T-helper 22 cell (primary cell): ENCODE results near the gene PARP14.
A peak's percentile ranks its signal among the peaks of the same experiment; 100 is the strongest.
"Not testable (repeated sequence)": the region's sequence is repeated elsewhere in the genome, so short reads cannot be mapped to it uniquely, and the experiment has no call there.

ENCODE experiments used
- DNase-seq: peaks from one replicate; pipeline ENCODE4 v3.0.0-alpha.2; 2020; ENCODE audit warnings: low read depth

The PARP14 gene, protein sequence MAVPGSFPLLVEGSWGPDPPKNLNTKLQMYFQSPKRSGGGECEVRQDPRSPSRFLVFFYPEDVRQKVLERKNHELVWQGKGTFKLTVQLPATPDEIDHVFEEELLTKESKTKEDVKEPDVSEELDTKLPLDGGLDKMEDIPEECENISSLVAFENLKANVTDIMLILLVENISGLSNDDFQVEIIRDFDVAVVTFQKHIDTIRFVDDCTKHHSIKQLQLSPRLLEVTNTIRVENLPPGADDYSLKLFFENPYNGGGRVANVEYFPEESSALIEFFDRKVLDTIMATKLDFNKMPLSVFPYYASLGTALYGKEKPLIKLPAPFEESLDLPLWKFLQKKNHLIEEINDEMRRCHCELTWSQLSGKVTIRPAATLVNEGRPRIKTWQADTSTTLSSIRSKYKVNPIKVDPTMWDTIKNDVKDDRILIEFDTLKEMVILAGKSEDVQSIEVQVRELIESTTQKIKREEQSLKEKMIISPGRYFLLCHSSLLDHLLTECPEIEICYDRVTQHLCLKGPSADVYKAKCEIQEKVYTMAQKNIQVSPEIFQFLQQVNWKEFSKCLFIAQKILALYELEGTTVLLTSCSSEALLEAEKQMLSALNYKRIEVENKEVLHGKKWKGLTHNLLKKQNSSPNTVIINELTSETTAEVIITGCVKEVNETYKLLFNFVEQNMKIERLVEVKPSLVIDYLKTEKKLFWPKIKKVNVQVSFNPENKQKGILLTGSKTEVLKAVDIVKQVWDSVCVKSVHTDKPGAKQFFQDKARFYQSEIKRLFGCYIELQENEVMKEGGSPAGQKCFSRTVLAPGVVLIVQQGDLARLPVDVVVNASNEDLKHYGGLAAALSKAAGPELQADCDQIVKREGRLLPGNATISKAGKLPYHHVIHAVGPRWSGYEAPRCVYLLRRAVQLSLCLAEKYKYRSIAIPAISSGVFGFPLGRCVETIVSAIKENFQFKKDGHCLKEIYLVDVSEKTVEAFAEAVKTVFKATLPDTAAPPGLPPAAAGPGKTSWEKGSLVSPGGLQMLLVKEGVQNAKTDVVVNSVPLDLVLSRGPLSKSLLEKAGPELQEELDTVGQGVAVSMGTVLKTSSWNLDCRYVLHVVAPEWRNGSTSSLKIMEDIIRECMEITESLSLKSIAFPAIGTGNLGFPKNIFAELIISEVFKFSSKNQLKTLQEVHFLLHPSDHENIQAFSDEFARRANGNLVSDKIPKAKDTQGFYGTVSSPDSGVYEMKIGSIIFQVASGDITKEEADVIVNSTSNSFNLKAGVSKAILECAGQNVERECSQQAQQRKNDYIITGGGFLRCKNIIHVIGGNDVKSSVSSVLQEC (N-terminal part only)

DNA sequence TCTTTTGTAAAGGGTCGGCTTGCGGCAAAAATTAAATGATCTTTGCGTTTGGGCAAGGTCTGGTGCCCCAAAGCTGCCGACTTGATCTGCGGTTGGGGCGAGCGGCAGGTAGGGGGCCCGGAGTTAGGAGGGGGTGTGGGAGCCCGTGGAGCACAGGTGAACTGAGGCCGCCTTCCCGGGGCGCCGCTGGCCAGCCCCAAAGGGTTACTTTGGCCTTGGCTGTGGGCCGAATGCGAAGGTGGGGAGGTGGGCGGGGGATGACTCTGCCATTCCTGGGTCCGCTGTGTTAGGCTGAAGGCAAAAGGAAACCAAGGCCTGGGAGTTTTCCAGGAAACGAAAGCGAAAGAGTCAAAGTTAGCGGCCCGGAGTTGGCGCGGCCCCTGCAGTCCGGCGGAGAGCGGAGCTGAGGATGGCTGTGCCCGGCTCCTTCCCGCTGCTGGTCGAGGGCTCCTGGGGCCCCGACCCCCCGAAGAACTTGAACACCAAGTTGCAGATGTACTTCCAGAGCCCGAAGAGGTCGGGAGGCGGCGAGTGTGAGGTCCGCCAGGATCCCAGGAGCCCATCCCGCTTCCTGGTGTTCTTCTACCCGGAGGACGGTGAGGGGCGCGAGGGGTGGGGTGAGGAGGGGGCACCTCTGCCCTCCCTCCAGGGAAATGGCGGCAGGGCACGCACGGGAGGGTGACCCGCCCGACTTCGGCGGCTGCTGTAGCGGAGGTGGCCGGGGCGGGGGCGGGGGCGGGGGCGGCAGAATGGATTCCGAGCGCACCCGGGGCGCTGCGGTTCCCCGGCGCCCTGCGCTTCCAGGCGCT lies at the start of gene PARP14:
Gene PARP14 (plus strand): TSS at position 365 of the 809 bp plus-strand sequence. CDS start 45 bp downstream, at position 410.
- peak; percentile 49 for DNase-seq

DNA sequence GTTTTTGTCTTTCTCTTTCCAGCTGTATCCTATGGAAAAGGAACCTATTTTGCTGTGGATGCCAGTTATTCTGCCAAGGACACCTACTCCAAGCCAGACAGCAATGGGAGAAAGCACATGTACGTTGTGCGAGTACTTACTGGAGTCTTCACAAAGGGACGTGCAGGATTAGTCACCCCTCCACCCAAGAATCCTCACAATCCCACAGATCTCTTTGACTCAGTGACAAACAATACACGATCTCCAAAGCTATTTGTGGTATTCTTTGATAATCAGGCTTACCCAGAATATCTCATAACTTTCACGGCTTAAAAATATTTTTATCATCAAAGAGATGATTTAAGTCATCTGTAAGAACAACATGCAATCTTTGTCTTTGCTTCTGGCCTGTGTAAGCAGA lies 44.9 kb upstream of the PARP14 start:
- no peak for DNase-seq

DNA sequence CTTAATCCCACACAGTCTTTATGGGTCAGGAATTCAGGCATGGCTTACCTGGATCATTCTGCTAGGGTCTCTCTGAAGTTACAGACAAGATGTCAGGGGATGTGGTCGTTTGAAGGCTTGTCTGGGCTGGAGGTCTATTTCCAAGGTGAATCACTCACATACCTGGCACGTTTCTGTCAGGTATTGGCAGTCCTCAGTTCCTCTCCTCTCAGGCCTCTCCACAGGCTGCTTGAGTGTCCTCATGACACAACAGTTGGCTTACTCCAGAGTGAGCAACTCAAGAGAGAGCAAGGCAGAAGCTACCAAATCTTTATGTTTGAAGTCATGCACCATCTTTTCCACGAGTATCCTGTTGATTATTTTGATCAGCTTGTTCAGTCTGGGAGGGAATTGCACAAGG lies 43.9 kb upstream of the PARP14 start:
- no peak for DNase-seq

DNA sequence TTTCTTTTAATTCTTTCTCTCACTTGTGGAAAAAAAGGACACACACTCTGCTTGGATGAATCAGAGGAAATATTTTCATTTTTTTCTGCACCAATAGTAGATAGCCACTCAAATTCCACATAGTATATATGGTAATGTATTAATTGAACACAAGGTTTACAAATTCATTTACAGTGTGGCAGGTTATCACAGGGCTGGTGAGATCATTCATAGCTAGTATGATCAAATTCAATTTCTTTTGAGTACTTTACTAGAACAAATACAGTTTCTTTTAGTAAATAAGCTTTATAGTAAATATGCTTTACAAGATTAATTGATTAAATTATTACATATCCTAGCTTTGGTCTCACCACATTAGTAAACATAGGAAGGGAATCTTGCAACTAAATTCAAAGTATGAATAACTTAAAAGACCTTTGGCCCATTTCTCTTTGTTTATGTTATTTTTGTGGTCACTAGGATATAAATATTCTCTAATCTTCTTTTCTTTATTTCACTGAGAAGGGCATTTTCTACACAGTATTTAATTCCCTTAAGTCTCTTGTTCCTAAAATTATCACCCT lies 40.1 kb upstream of the PARP14 start:
- DNase-seq: no peak

DNA sequence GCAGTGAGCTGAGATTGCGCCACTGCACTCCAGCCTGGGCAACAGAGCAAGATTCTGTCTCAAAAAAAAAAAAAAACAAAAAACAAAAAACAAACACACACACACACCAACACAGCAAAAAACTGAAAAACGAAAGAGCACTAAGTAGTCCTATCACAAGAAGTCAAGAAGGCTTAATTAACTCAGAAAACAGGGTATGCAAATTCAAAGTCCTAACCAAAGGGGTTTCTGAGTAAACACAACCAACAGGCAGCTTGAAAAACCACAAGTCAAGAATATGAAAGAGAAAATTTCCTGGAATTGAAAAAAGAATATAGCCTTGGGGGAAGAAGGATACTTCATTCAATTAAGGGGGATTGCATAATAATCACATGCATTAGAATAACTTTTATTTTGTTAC lies 37.7 kb upstream of the PARP14 start:
- no peak for DNase-seq

DNA sequence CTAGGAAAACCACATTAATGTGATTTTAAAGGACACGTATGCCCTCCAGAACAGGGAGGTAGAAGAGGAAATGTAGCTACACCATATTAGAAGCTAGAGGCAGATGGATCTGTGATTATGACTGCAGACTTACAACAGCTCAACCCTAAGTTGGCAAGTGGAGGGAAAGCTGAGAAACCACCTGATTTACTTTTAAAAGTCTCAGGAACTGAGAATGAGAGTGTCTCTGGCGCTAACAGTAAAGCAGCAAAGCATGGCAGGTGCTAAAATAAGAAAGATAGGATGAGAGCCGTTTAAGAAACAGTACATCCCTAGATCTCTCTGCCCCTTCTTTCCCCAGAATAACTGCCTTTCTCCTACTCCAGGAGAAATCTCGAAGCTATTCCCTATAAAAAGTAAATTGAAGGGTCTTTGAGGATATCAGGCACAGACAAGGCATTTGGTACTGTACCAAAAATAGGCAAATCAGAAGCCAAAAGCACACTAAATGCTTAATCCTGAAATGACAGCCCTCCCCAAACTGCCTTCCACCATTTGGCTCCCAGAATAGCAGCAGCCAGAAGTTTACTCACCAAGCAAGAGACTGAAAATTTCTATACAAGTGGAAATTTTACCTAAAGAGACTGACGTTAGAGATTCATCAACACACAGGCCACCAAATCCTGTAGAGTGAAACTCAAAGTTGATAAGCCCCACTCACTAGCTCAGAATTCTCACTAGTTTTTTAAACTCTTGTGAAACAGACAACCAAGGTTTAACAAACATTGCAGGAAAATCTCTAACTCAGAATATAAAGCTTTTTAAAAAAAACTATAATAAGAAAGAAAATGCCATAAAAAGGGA lies 34.3 kb upstream of the PARP14 start:
- no peak for DNase-seq

DNA sequence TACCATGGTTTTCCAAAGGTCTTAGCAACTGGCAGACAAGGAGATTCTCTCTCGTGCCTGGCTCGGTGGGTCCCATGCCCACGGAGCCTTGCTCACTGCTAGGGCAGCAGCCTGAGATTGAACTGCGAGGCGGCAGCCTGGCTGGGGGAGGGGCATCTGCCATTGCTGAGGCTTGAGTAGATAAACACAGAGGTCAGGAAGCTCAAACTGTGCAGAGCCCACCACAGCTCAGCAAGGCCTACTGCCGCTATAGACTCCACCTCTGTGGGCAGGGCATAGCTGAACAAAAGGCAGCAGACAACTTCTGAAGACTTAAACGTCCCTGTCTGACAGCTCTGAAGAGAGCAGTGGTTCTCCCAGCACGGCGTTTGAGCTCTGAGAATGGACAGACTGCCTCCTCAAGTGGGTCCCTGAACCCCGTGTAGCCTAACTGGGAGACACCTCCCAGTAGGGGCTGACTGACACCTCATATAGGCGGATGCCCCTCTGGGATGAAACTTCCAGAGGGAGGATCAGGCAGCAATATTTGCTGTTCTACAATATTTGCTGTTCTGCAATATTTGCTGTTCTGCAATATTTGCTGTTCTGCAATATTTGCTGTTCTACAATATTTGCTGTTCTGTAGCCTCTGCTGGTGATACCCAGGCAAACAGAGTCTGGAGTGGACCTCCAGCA lies 29.3 kb upstream of the PARP14 start:
- not testable (repeated sequence) for DNase-seq

DNA sequence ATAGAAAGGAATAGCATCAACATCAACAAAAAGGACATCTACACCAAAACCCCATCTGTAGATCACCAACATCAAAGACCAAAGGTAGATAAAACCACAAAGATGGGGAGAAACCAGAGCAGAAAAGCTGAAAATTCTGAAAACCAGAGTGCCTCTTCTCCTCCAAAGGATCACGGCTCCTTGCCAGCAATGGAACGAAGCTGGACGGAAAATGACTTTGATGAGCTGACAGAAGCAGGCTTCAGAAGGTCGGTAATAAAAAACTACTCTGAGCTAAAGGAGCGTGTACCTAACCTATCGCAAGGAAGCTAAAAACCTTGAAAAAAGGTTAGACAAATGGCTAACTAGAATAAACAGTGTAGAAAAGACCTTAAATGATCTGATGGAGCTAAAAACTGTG lies 28.7 kb upstream of the PARP14 start:
- not testable (repeated sequence) for DNase-seq

DNA sequence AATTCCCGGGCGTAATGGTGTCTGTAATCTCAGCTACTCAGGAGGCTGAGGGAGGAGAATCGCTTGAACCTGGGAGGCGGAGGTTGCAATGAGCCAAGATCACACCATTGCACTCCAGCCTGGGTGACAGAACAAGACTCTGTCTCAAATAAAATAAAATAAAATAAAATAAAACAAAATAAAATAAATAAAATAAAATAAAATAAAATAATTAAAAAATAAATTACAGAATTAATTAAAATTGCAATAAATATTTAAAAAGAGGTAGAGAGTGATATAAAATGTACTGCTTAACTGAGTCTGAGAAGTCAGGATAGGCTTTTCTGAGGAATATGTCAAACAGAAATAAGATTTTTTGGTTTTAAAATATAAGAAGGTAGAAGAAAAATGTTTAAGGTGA lies 22.3 kb upstream of the PARP14 start:
- DNase-seq: not testable (repeated sequence)

DNA sequence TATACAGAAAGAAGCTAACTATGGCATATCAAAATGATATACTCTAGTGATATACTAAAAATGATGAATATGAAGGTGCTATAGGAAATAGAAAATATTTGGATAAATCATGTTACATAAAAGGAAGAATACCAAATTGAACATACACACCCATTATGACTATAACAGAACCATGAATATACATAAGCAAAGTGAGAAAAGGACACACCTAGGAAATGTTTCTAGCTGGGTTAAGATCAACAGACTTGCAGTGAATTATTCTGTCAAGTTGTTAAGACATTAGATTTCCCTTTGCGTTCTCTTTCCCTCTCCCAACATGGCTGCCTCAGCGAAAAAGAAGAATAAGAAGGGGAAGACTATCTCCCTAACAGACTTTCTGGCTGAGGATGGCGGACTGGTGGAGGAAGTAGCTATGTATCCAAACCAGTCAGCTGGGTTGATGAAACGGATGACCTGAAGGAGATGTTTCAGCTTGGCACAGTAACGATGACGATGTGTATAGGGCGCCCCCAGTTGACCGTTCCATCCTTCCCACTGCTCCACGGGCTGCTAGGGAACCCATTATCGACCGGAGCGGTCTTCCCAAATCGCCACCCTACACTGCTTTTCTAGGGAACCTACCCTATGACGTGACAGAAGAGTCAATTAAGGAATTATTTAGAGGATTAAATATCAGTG lies 20.2 kb upstream of the PARP14 start:
- no peak for DNase-seq

DNA sequence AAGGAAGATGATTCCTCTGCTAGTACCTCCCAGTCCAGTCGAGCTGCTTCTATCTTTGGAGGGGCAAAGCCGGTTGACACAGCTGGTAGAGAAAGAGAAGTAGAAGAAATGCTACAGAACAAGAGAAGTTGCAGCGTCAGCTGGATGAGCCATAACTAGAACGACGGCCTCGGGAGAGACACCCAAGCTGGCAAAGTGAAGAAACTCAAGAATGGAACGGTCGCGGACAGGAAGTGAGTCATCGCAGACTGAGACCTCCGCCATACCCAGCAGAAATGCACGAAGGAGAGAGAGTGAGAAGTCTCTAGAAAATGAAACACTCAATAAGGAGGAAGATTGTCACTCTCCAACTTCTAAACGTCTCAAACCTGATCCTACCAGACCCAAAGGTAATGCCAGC lies 19.0 kb upstream of the PARP14 start:
- no peak for DNase-seq

DNA sequence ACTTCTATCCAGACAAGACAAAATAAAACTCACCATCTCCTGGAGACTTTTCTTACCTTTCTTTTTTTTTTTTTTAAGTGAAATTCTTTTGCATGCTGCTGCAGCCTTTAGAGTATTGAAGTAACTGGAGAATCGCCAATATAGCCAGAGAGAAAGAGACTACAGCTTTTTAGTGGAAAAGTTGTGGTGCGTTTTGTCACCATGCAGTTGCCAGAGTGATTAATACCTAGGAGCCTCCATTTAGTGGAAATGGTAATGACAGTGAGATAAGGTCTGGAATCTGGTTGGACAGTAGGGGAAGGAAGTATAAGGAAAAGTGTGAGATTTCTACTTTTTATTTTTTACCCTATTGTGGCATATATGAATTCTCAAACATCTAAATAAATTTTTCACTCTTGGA lies 18.1 kb upstream of the PARP14 start:
- DNase-seq: no peak

DNA sequence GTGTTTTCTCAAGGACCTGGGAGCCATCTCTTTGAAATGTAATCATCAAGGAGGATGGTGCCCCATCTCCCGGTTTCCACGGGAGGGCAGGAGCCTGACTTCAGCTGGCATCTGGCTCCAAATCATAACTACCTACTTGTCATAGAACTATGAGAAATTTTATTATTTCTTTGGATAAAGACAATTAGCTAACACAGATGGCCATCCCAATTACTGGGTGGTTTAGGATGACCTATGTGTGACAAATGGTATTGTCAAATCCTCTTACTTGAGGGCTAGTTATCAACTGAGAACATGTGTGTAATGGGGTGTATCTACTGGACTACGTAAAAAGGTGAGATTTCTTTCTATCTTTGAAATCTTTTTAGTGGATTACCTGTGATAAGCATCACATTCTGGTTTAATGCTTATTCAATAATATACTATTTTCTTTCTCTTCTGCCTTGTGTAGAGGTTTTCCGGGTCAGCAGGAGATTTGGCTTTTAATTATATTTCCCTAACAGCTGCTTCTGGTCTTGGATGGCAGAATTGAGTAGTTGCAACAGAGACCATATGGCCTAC lies 15.3 kb upstream of the PARP14 start:
- no peak for DNase-seq

DNA sequence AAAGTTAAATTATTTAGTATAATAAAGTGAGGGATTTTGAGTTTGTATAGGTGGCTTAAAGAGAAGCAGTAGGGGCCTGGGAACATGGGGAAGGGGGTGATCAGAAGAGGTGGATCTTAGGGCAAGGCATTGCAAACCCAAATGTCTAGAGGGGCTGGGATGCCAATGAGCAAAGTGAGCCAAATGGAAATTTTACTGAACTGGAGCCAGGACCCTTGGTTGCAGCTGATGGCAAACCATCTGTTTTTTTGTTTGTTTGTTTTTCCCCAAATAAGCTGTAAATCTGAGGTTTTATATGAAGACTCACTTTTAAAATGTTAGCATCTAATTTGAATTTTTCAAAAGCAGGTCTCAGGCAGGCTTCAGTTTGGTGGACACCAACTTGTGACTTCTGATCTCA lies 14.8 kb upstream of the PARP14 start:
- no peak for DNase-seq

DNA sequence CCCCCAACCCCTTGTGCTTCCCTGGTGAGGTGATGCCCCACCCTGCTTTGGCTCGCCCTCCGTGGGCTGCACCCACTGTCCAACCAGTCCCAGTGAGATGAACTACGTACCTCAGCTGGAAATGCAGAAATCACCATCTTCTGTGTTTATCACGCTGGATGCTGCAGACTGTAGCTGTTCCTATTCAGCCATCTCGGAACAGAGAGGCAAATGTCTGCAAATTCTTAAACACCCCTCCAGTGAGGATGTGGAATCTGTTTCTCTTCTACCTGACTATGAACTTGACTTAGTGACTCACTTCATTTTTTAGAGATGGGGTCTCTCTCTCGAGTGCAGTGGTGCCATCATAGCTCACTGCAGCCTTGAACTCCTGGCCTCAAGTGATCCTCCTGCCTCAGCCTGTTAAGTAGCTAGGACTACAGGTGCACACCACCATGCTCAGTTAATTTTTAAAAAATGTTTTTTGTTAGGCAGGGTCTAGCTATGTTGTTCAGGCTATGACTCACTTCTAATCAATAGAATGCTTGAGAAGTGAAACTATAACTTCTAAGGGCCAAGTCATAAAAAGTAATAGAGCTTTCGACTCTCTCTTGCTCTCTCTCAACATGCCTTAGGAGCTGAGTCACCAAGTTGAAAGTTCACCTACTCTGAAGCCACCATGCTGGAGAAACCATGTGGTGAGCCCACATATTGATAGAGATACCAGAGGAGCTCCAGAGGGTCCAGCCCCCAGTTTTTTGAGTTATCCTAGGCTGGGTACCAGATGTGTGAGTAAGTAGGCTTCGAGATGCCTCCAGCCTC lies 11.5 kb upstream of the PARP14 start:
- DNase-seq: no peak

DNA sequence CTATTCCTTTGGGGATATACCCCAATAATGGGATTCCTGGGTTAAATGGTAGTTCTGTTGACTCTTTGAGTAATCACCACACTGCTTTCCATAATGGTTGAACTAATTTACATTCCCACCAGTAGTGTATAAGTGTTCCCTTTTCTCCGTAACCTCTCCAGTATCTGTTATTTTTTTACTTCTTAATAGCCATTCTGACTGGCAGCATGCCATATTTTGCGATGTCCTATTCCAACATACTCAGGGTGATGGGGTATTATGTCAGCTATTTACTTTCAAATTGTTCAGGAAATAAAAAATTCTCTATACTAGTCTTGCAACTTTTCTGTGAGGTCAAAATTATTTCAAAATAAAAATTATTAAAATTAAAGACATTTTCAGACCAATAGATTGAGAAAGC lies 9.1 kb upstream of the PARP14 start:
- no peak for DNase-seq

DNA sequence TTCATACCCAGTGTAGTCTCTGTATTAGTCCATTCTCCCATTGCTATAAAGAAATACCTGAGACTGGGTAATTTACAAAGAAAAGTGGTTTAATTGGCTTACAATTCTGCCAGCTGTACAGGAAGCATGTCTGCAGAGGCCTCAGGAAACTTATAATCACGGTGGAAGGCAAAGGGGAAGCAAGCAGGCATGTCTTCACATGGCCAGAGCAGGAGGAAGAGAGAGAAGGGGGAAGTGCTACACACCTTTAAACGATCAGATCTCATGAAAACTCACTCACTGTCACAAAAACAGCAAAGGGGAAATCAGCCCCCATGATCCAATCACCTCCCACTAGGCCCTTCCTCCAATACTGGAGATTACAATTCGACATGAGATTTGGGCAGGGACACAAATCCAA lies 6.3 kb upstream of the PARP14 start:
- DNase-seq: no peak

DNA sequence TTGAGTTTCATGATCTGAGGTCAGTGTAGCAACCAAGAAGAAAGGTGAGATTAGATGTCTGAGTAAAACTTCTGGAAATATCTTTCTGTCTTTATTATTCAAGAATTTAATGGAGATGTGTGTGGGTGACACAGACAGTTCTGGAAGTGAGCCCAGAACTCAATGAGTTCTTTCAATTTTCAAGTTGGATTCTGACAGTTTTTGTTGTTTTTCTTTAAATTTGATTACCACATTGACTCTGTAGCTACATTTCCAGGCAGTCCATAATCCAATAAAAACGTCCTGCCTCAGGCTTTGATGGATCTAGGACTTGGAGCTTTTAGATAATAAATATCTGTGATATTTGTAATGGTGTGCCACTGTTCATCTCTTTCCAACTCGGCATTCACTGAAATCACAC lies 3.9 kb upstream of the PARP14 start:
- DNase-seq: no peak
